ENCODE data around the gene PLRG1.

The PLRG1 gene

GRCh38 chr4:154583677-154584076 is 33.5 kb upstream of the PLRG1 start:
- TF ChIP-seq CTCF (IDR thresholded peaks at IDR 0.05; ENCODE audit: low read depth, low read length, poor library complexity, severe bottlenecking) (no peak), EZH2phosphoT487 (IDR thresholded peaks at IDR 0.05; ENCODE audit: borderline replicate concordance, low read length) (no peak)
- Histone ChIP-seq H3K9me3 (ENCODE audit: control insufficient read depth, insufficient read depth, low read length) (no peaks in the 10 kb centered on the region), H3K4me3 (ENCODE audit: low read length) (no peak overlapping the region), H3K9me2 (replicated peaks; ENCODE audit: control insufficient read depth, low read length) (no peaks in the 10 kb centered on the region), H3K27ac (ENCODE audit: low read depth, low read length) (no peak overlapping the region), H3K27me3 (ENCODE audit: control insufficient read depth, low read length) (no peaks in the 10 kb centered on the region), H3K4me1 (ENCODE audit: control insufficient read depth, low read length) (no peaks in the 10 kb centered on the region), H4K20me1 (ENCODE audit: control insufficient read depth, insufficient read depth, low read depth, low read length) (no peaks in the 10 kb centered on the region), H3F3A (ENCODE audit: control insufficient read depth, insufficient read depth) (no peaks in the 10 kb centered on the region), H3K4me2 (ENCODE audit: low read length) (no peak overlapping the region), H3K36me3 (ENCODE audit: control insufficient read depth, low read length) (no peaks in the 10 kb centered on the region), H3K79me2 (ENCODE audit: control insufficient read depth, low read length) (no peaks in the 10 kb centered on the region)

DNA sequence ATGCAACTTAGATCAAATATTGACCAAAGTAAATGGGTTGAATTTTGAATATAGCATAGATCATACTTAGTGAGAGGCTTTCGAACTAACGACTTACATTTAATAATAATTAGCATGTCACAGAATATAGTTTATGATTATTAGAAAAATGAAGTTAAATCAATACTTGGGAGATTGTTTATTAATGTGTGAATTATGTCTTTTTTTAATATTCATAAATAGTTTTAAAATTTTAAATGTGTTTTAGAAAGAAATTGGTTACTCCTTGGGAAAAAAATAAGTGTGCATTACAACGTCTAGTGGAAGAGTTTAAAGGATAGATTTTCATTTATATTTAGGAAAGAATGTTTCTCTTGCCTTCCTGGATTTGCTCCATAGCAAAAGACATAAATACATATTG is 33.0 kb upstream of the PLRG1 start:
- H3K9me2 ChIP-seq (replicated peaks; ENCODE audit: control insufficient read depth, low read length) = no peaks in the 10 kb centered on the region
- H3K4me1 ChIP-seq (ENCODE audit: control insufficient read depth, low read length) = no peaks in the 10 kb centered on the region
- no peak overlapping the region for H3K4me3 ChIP-seq (ENCODE audit: low read length)
- no peaks in the 10 kb centered on the region for H3F3A ChIP-seq (ENCODE audit: control insufficient read depth, insufficient read depth)
- no peaks in the 10 kb centered on the region for H3K79me2 ChIP-seq (ENCODE audit: control insufficient read depth, low read length)
- no peaks in the 10 kb centered on the region for H4K20me1 ChIP-seq (ENCODE audit: control insufficient read depth, insufficient read depth, low read depth, low read length)
- no peaks in the 10 kb centered on the region for H3K9me3 ChIP-seq (ENCODE audit: control insufficient read depth, insufficient read depth, low read length)
- no peak overlapping the region for H3K27ac ChIP-seq (ENCODE audit: low read depth, low read length)
- no peaks in the 10 kb centered on the region for H3K36me3 ChIP-seq (ENCODE audit: control insufficient read depth, low read length)
- H3K27me3 ChIP-seq (ENCODE audit: control insufficient read depth, low read length) = no peaks in the 10 kb centered on the region
- no peak for TF ChIP-seq CTCF (IDR thresholded peaks at IDR 0.05; ENCODE audit: low read depth, low read length, poor library complexity, severe bottlenecking)
- TF ChIP-seq EZH2phosphoT487 (IDR thresholded peaks at IDR 0.05; ENCODE audit: borderline replicate concordance, low read length) = no peak
- H3K4me2 ChIP-seq (ENCODE audit: low read length) = no peak overlapping the region

- H3K27ac ChIP-seq (ENCODE audit: low read depth, low read length) = no peak overlapping the region
- H3K4me1 ChIP-seq (ENCODE audit: control insufficient read depth, low read length) = no peaks in the 10 kb centered on the region
- no peaks in the 10 kb centered on the region for H3F3A ChIP-seq (ENCODE audit: control insufficient read depth, insufficient read depth)
- no peak overlapping the region for H3K4me2 ChIP-seq (ENCODE audit: low read length)
- TF ChIP-seq EZH2phosphoT487 (IDR thresholded peaks at IDR 0.05; ENCODE audit: borderline replicate concordance, low read length) (no peak), CTCF (IDR thresholded peaks at IDR 0.05; ENCODE audit: low read depth, low read length, poor library complexity, severe bottlenecking) (no peak)
- no peaks in the 10 kb centered on the region for H4K20me1 ChIP-seq (ENCODE audit: control insufficient read depth, insufficient read depth, low read depth, low read length)
- H3K9me2 ChIP-seq (replicated peaks; ENCODE audit: control insufficient read depth, low read length) = no peaks in the 10 kb centered on the region
- H3K36me3 ChIP-seq (ENCODE audit: control insufficient read depth, low read length) = no peaks in the 10 kb centered on the region
- no peaks in the 10 kb centered on the region for H3K9me3 ChIP-seq (ENCODE audit: control insufficient read depth, insufficient read depth, low read length)
- H3K4me3 ChIP-seq (ENCODE audit: low read length) = no peak overlapping the region
- H3K79me2 ChIP-seq (ENCODE audit: control insufficient read depth, low read length) = no peaks in the 10 kb centered on the region
- H3K27me3 ChIP-seq (ENCODE audit: control insufficient read depth, low read length) = no peaks in the 10 kb centered on the region
Observed at GRCh38 chr4:154582723-154583122, 32.5 kb upstream of the PLRG1 start.

GRCh38 chr4:154579927-154580326 is 29.7 kb upstream of the PLRG1 start:
- no peak overlapping the region for H3K4me2 ChIP-seq (ENCODE audit: low read length)
- no peaks in the 10 kb centered on the region for H3K4me1 ChIP-seq (ENCODE audit: control insufficient read depth, low read length)
- H3K27me3 ChIP-seq (ENCODE audit: control insufficient read depth, low read length) = no peaks in the 10 kb centered on the region
- no peaks in the 10 kb centered on the region for H4K20me1 ChIP-seq (ENCODE audit: control insufficient read depth, insufficient read depth, low read depth, low read length)
- H3K36me3 ChIP-seq (ENCODE audit: control insufficient read depth, low read length) = no peaks in the 10 kb centered on the region
- no peaks in the 10 kb centered on the region for H3F3A ChIP-seq (ENCODE audit: control insufficient read depth, insufficient read depth)
- TF ChIP-seq CTCF (IDR thresholded peaks at IDR 0.05; ENCODE audit: low read depth, low read length, poor library complexity, severe bottlenecking) = no peak
- TF ChIP-seq EZH2phosphoT487 (IDR thresholded peaks at IDR 0.05; ENCODE audit: borderline replicate concordance, low read length) = no peak
- no peaks in the 10 kb centered on the region for H3K9me3 ChIP-seq (ENCODE audit: control insufficient read depth, insufficient read depth, low read length)
- H3K27ac ChIP-seq (ENCODE audit: low read depth, low read length) = no peak overlapping the region
- no peaks in the 10 kb centered on the region for H3K9me2 ChIP-seq (replicated peaks; ENCODE audit: control insufficient read depth, low read length)
- H3K79me2 ChIP-seq (ENCODE audit: control insufficient read depth, low read length) = no peaks in the 10 kb centered on the region
- no peak overlapping the region for H3K4me3 ChIP-seq (ENCODE audit: low read length)
